Measurements from ENCODE around the gene BAD. TPM values are rescaled to one million over a fixed set of nuclear protein-coding genes. Genes with fewer than 3 reads are reported as not detected.
A peak's percentile ranks its signal among the peaks of the same experiment; 100 is the strongest.

Gene BAD
- total and polyA plus RNA-seq, 8 donors: 40.4 to 343 (median 105) TPM

- peak in 2 of 3 donors; percentile 22 to 69 for TF ChIP-seq POLR2AphosphoS5 (IDR thresholded peaks at IDR 0.05)
- TF ChIP-seq EP300 (IDR thresholded peaks at IDR 0.05): no peak
- peak in 5 of 7 experiments; percentile 6 to 58 (median 39) for TF ChIP-seq CTCF (IDR thresholded peaks at IDR 0.05)
- Histone ChIP-seq H3K9me3 (no peaks in the 10 kb centered on the region), H3K27ac (peak overlapping the region; percentile 66 to 79 (median 71)), H3K4me1 (peaks cover 9 to 45% (median 35%) of the 10 kb centered on the region in 4 donors), H3K27me3 (no peaks in the 10 kb centered on the region), H3K4me3 (peak overlapping the region in 1 of 4 donors; percentile 6), H3K36me3 (no peaks in the 10 kb centered on the region)
- DNase-seq: peak; percentile 88 to 92
- WGBS, 5 donors: 13 to 26% (median 17%) methylated on average over 10 to 20 of the region's 20 CpGs
- intact Hi-C loops (cut with DNase I; ENCODE audit: low total_unique reads): no loop called here
These were observed 47.3 kb upstream of the BAD start for GRCh38 chr11:64331569-64332371.

- DNase-seq: no peak
- Histone ChIP-seq H3K9me3 (no peaks in the 10 kb centered on the region), H3K27ac (peak overlapping the region in 1 of 5 donors; percentile 79), H3K4me3 (no peak overlapping the region), H3K27me3 (no peaks in the 10 kb centered on the region), H3K4me1 (peaks cover 9 to 45% (median 35%) of the 10 kb centered on the region in 4 donors), H3K36me3 (no peaks in the 10 kb centered on the region)
- intact Hi-C loops (cut with DNase I; ENCODE audit: low total_unique reads): no loop called here
- TF ChIP-seq CTCF (IDR thresholded peaks at IDR 0.05) (no peak), POLR2AphosphoS5 (IDR thresholded peaks at IDR 0.05) (no peak), EP300 (IDR thresholded peaks at IDR 0.05) (no peak)
- 84 to 90% (median 88%) methylated on average over 11 of the region's 11 CpGs for WGBS, 5 donors
These were observed 46.4 kb upstream of the BAD start for GRCh38 chr11:64330888-64331287.

- DNase-seq: no peak
- Histone ChIP-seq H3K27ac (no peak overlapping the region), H3K36me3 (peaks cover under 1 to 6% (median 4%) of the 10 kb centered on the region in 4 donors), H3K27me3 (no peaks in the 10 kb centered on the region), H3K9me3 (no peaks in the 10 kb centered on the region), H3K4me3 (no peak overlapping the region), H3K4me1 (peaks cover 9 to 39% (median 33%) of the 10 kb centered on the region in 4 donors)
- no peak for TF ChIP-seq CTCF (IDR thresholded peaks at IDR 0.05)
- TF ChIP-seq EP300 (IDR thresholded peaks at IDR 0.05): no peak
- no peak for TF ChIP-seq POLR2AphosphoS5 (IDR thresholded peaks at IDR 0.05)
- no peak for TF ChIP-seq POLR2A (IDR thresholded peaks at IDR 0.05)
- 82 to 90% (median 83%) methylated on average over 3 of the region's 3 CpGs for WGBS, 5 donors
- intact Hi-C loops (cut with DNase I; ENCODE audit: low total_unique reads): no loop called here
These were observed 43.5 kb upstream of the BAD start for GRCh38 chr11:64327993-64328392.

- Histone ChIP-seq H3K4me3 (no peak overlapping the region), H3K9me3 (no peaks in the 10 kb centered on the region), H3K4me1 (peaks cover 6 to 41% (median 36%) of the 10 kb centered on the region in 4 donors), H3K27ac (no peak overlapping the region), H3K36me3 (peaks cover 7 to 12% (median 10%) of the 10 kb centered on the region in 4 donors), H3K27me3 (no peaks in the 10 kb centered on the region)
- TF ChIP-seq CTCF (IDR thresholded peaks at IDR 0.05) (no peak), EP300 (IDR thresholded peaks at IDR 0.05) (no peak), POLR2AphosphoS5 (IDR thresholded peaks at IDR 0.05) (no peak), POLR2A (IDR thresholded peaks at IDR 0.05) (no peak)
- DNase-seq: no peak
- intact Hi-C loops (cut with DNase I; ENCODE audit: low total_unique reads): no loop called here
- WGBS, 5 donors: 83 to 93% (median 90%) methylated on average over 2 of the region's 2 CpGs
These were observed 42.9 kb upstream of the BAD start for GRCh38 chr11:64327375-64327774.

Data from stomach (tissue), 9 donors.